Skeletal muscle tissue (tissue), 4 donors: ENCODE measurements around the gene OBSCN. TPM values are rescaled to one million over a fixed set of nuclear protein-coding genes. Genes with fewer than 3 reads are reported as not detected.

Experiments
- H3K27ac ChIP-seq: one replicate; pipeline ENCODE4 v1.7.0; 2013; ENCODE audit warnings: mild to moderate bottlenecking, low read depth, low read length, inconsistent platforms
- H3K27me3 ChIP-seq, 3 donors: one replicate each; pipeline ENCODE4 v1.7.0; 2013; ENCODE audit warnings: low read length in 3 of 3; ENCODE audit not compliant: control insufficient read depth in 3 of 3, insufficient read depth in 3 of 3
- H3K36me3 ChIP-seq, 3 donors: one replicate each; pipeline ENCODE4 v1.7.0; 2013; ENCODE audit warnings: low read length in 3 of 3; ENCODE audit not compliant: control insufficient read depth in 3 of 3, insufficient read depth in 3 of 3
- H3K4me1 ChIP-seq, 3 donors: one replicate each; pipeline ENCODE4 v1.7.0; 2013; ENCODE audit warnings: low read length in 3 of 3, mild to moderate bottlenecking in 3 of 3; ENCODE audit not compliant: control insufficient read depth in 3 of 3, insufficient read depth in 3 of 3
- H3K4me3 ChIP-seq, 3 donors: one replicate each; pipeline ENCODE4 v1.7.0; 2013; ENCODE audit warnings: low read length in 3 of 3
- H3K9ac ChIP-seq, 3 donors: one replicate each; pipeline ENCODE4 v1.7.0; 2013; ENCODE audit warnings: low read length in 3 of 3, mild to moderate bottlenecking in 3 of 3, moderate library complexity in 2 of 3, low read depth in 1 of 3
- H3K9me3 ChIP-seq, 3 donors: one replicate each; pipeline ENCODE4 v1.7.0; 2013; ENCODE audit warnings: low read length in 3 of 3; ENCODE audit not compliant: control insufficient read depth in 3 of 3
- total RNA-seq: library from RNA; depleted of rRNA; stranded (reverse); fragments of >200 nt; gene quantifications from one replicate; pipeline ENCODE4 v1.2.3, GENCODE V29; 2014
- donor health status: Osteomylitis.

The OBSCN gene
- total RNA-seq, 1 donor from 2014 or later = 460 TPM

GRCh38 chr1:228397966-228398365, 190.1 kb downstream of the OBSCN start:
- Histone ChIP-seq H3K4me1 (peaks cover 0 to 4% (median 0%) of the 10 kb centered on the region in 3 donors), H3K36me3 (peaks cover 16 to 36% (median 21%) of the 10 kb centered on the region in 3 donors), H3K27ac (no peak overlapping the region), H3K9me3 (no peaks in the 10 kb centered on the region), H3K9ac (no peak overlapping the region), H3K4me3 (no peak overlapping the region), H3K27me3 (no peaks in the 10 kb centered on the region)

DNA sequence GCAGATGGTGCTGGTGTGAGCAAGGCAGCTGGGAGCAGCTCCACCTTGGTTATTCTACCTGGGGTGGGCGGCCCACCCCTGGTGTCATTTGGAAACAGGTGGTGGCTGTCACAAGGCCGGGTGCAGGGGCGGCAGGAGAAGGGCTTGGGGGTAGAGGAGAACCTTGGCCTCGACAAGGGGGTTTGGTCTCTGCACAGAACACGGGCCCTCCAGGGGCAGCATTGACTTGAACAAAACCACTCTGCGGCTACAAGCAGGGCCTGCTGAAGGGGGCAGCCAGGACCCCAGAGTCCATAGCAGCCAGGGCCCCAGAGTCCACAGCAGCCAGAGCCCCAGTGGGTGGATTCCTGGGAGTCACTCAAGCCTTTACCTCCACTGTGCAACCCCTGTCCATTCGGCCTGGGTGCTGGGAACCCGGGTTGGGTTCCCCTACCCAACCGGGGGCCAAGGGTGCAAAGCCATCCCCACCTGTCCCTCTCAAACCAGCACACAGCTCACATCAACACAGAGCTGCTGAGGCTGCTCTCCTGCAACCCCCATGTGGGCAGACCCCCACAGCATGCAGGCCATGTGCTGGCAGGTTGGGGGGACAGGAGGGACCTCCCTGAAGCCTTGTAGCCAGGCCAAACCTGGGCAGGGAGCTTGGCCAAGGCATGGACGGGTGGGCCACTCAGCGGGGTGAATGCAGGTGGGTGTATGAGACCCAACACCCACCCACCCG, 191.1 kb downstream of the OBSCN start:
- Histone ChIP-seq H3K4me1 (peaks cover 0 to 3% (median 1%) of the 10 kb centered on the region in 3 donors), H3K27me3 (no peaks in the 10 kb centered on the region), H3K9me3 (no peaks in the 10 kb centered on the region), H3K36me3 (peaks cover 16 to 38% (median 21%) of the 10 kb centered on the region in 3 donors), H3K4me3 (no peak overlapping the region), H3K9ac (no peak overlapping the region), H3K27ac (no peak overlapping the region)

DNA sequence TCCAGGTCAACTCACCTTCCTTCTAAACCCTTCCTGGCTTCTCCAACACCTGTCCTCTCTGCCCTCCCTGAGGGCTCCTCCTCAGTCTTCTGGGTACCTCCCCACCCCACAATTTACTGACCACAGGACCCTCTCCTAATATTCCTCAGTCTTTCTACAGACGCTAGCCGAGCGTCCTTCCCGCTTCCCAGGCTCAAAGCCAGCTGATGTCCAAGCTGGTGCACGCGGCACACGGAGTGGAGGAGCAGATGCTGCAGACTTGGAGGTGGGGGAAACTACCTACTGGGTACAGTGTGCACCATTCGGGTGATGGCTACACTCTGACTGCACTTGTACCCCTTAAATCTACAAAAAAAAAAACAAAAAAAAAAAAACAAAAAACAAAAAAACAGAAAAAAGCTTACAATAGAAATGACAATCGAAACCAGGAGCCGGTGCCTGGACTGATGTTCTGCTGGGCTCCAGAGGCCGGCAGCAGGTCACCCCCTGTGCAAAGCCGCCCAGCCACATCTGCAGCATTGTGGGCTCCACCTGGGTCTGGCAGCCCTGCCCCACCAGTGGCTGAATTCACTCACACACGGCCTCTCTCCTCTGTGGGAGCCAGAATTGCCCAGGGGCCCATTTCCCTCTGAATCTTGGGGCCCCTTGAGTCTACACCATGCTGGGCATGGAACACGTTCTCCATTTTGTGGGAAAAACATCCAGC, 191.8 kb downstream of the OBSCN start:
- H3K4me1 ChIP-seq = peaks cover 3 to 8% (median 4%) of the 10 kb centered on the region in 3 donors
- H3K36me3 ChIP-seq = peaks cover 16 to 36% (median 21%) of the 10 kb centered on the region in 3 donors
- H3K4me3 ChIP-seq = no peak overlapping the region
- no peak overlapping the region for H3K9ac ChIP-seq
- no peak overlapping the region for H3K27ac ChIP-seq
- H3K9me3 ChIP-seq = no peaks in the 10 kb centered on the region
- H3K27me3 ChIP-seq = no peaks in the 10 kb centered on the region

DNA sequence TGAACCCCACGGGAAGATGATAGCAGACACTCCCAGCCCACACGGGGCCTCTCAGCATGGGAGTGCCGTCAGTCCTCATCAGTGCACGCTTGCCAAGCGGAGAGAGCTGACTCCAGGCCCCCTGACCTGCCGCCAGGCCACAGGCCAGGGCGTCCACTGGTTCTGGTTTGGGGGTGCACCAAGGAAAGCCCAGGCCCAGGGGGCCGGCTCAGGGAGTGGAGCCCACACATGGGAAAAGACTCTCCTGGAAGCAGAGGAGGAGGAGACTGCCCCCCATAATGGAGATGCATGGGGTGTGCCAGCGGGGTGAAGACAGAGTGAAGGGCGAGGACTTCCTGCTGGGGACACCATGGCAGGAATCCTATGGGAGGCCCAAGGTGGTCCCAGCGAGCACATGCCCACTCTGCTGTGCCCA, 192.4 kb downstream of the OBSCN start:
- Histone ChIP-seq H3K4me1 (peaks cover 8 to 14% (median 9%) of the 10 kb centered on the region in 3 donors), H3K4me3 (no peak overlapping the region), H3K36me3 (peaks cover 12 to 32% (median 19%) of the 10 kb centered on the region in 3 donors), H3K9ac (no peak overlapping the region), H3K27ac (no peak overlapping the region), H3K9me3 (no peaks in the 10 kb centered on the region), H3K27me3 (no peaks in the 10 kb centered on the region)

GRCh38 chr1:228400692-228401454, 193.0 kb downstream of the OBSCN start:
- no peaks in the 10 kb centered on the region for H3K27me3 ChIP-seq
- H3K9ac ChIP-seq = no peak overlapping the region
- no peaks in the 10 kb centered on the region for H3K9me3 ChIP-seq
- H3K36me3 ChIP-seq = peaks cover 9 to 29% (median 19%) of the 10 kb centered on the region in 3 donors
- H3K27ac ChIP-seq = no peak overlapping the region
- H3K4me1 ChIP-seq = peaks cover 14 to 20% (median 14%) of the 10 kb centered on the region in 3 donors
- H3K4me3 ChIP-seq = no peak overlapping the region

DNA sequence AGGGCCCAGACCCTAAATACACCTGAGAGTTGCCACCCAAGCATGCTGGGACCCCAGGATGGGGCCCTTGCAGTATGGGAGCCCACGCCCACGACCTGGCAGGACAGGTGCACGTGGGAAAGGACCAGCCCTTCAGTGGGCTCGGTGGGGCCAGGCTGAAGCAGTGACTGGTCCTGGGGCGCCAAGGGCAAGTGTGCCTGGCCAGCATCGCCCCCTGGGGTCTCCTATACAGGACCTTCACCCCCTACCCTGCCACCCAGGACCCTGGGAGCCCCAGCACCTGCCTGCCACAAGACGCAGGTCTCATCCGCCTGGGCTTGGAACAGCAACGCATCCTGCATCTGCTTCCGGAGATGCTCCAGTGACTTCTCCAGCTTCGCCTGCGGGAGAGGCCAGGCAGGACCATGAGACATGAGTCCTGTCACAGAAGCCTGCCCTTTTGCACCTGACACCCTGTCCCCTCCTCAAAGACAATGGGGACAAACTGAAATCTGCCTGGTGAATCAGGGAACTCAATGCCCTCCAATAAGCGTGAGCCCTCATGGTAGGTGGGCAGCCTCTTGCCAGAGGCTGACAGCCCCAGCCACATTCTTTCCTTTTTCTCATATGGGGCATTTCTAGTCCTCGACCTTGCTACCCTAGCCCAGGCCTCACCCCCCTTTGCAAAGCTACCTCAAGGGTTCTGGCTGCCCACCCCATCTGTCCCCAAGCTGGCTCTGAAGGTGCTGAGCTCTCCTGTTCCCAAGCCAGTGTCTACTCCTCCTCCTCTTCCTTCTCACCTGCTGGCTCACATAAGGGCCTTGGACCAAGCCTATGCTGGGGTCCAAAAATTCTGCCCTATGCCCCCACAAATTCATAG, 194.2 kb downstream of the OBSCN start:
- Histone ChIP-seq H3K4me1 (peaks cover 14 to 26% (median 14%) of the 10 kb centered on the region in 3 donors), H3K36me3 (peaks cover 0 to 23% (median 14%) of the 10 kb centered on the region in 3 donors), H3K4me3 (no peak overlapping the region), H3K9me3 (no peaks in the 10 kb centered on the region), H3K27me3 (no peaks in the 10 kb centered on the region), H3K27ac (no peak overlapping the region), H3K9ac (no peak overlapping the region)

GRCh38 chr1:228402641-228403025, 194.8 kb downstream of the OBSCN start:
- H3K36me3 ChIP-seq = peaks cover 0 to 19% (median 11%) of the 10 kb centered on the region in 3 donors
- H3K4me3 ChIP-seq = no peak overlapping the region
- H3K9ac ChIP-seq = no peak overlapping the region
- H3K9me3 ChIP-seq = no peaks in the 10 kb centered on the region
- H3K4me1 ChIP-seq = peaks cover 14 to 31% (median 19%) of the 10 kb centered on the region in 3 donors
- H3K27ac ChIP-seq = no peak overlapping the region
- H3K27me3 ChIP-seq = no peaks in the 10 kb centered on the region

DNA sequence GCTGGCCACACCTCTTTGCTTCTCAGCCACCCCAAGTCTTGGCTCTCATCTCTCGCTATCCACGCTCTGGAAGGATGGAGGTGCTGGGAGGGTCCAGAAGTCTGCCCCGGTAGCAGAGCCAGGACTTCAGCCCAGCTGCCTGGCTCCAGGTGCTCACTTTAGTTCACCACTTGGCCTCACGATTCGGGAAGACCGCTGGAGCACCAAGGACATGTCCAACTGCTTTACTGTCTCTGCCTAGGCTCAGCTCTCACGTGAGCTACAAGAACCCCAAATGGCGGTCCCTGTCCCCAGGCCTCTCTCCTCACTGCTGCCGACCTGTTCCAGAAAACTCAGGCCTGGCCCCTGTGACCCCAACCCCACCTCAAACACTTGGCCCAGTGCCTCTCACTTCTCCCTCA, 195.4 kb downstream of the OBSCN start:
- Histone ChIP-seq H3K4me1 (peaks cover 14 to 31% (median 22%) of the 10 kb centered on the region in 3 donors), H3K27me3 (no peaks in the 10 kb centered on the region), H3K4me3 (no peak overlapping the region), H3K36me3 (peaks cover 0 to 15% (median 11%) of the 10 kb centered on the region in 3 donors), H3K27ac (no peak overlapping the region), H3K9me3 (no peaks in the 10 kb centered on the region), H3K9ac (no peak overlapping the region)

DNA sequence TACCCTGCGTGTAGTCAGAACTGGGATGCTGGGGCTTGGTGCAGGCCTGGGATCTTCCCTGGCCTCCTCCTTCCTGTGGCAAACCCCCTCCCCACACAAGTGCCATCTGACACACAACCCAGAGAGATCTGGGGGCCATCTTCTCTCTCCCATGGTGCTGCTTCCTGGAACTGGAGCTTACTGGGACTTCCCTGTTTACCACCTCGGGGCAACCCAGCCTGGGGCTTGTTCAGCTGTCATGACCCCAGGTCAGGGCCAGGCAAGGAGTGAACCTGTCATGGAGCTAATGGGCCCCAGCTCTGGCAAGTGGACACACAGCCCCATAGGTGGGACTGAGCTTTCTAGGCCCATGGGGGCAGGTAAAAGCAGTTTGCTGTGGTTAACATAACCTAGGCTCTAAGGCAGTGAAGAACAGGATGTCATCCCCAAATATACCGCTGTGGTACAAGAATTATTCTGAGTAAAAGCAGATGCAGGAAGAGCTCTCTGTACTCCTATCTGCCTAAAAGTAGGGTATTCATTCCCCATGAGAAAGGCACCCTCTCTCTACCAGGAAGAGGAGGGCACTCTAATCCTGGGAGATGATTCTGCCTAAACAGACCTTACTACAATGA, 196.4 kb downstream of the OBSCN start:
- Histone ChIP-seq H3K9ac (peak overlapping the region in 1 of 3 donors; percentile 33), H3K27ac (no peak overlapping the region), H3K4me3 (no peak overlapping the region), H3K9me3 (no peaks in the 10 kb centered on the region), H3K27me3 (no peaks in the 10 kb centered on the region), H3K36me3 (peaks cover 0 to 14% (median 10%) of the 10 kb centered on the region in 3 donors), H3K4me1 (peaks cover 14 to 31% (median 22%) of the 10 kb centered on the region in 3 donors)
